Cerebellar nuclear complex (tissue), 1 donor: Measurements from ENCODE around the gene NUP188.
"Not testable (repeated sequence)": the region's sequence is repeated elsewhere in the genome, so short reads cannot be mapped to it uniquely, and the experiment has no call there.

ENCODE experiments used
- DNase-seq, 2 experiments: peaks; one replicate each; lab custom pipeline; 2025; lab: John Stamatoyannopoulos, UW

The NUP188 gene

DNA sequence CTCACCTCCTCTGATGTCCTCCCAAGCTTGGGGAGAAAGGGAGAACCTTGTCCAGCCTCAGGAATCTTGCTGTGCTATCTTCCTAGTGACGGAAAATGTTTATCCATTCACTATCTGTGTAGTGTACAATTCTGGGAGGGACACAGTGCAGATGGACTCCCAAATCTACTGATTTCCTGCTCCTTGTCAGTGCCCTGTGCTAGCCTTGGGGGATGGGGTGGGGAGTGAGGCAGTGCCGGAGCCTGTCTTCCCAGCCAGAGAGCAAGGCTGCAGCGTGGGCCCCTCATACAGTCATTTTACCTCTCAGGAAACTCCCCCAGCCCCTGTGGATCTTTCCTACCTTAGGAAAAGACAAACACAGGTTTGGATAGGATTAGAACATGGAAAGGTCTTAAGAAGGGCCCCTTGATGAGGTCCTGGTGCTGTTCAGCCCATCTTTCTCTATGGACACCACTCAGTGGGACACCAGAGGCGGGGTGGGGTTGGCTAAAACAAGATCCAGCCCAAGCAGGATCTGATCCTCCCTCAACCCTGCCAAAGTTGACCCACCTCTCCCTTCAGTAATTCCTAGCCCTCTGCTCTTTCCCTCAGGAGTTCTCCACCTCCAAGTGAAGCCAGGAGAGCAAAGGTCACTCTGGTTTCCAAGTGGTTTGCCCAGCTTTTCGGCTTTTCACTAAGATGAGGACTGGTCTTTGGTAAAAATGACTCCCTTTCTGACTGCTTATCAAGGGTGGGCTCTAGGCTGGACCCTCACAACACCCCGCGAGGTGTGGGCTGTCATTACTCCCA is 3.5 kb upstream of the NUP188 start:
- DNase-seq, result no peak

DNA sequence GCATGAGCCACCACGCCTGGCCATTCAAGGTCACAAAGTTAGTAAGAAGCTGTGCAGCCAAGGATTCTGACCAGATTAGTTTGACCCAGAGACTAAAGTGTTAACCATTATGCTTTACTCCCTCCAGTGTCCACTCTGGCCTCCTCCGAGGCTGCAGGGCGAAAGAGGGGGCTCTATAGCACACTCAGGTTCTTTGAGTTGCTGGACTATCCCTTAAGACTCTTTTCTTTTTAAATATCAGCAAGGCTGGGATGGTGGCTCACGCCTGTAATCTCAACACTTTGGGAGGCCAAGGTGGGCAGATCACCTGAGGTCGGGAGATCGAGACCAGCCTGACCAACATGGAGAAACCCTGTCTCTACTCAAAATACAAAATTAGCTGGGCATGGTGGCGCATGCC is 2.5 kb upstream of the NUP188 start:
- DNase-seq, result not testable (repeated sequence)

DNA sequence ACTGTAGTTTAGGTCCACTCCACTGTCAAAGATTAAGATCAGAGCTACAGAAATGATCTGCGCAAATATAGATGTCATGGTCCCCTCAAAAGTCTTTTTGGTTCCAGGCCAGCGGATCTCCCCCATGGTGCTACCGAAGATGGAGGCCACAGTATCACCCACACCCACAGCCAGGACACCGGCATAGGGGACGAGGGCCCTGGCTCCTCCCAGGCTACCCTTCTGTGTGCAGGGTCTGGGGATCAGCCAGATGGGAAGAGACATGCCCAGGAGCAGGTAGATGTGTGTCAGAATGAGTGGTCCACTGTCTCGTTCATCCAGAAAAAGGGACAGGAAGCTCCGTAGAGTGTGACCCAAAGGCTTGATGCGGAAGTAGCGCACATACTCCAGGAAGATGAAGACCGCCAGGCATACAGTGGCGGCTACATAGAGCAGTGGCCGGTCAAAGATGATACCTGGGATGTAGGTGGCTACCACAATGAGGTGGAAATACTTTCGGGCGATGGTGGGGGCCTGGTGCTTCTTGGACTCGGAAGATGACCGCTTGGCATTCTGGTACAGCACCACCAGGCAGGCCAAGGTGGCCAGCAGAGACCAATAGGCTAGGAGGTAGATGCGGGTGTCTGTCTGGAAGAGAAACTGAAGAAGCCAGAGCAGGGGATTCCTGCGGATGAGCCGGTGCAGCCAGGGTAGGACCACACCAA is 1.5 kb upstream of the NUP188 start:
- DNase-seq, result no peak

DNA sequence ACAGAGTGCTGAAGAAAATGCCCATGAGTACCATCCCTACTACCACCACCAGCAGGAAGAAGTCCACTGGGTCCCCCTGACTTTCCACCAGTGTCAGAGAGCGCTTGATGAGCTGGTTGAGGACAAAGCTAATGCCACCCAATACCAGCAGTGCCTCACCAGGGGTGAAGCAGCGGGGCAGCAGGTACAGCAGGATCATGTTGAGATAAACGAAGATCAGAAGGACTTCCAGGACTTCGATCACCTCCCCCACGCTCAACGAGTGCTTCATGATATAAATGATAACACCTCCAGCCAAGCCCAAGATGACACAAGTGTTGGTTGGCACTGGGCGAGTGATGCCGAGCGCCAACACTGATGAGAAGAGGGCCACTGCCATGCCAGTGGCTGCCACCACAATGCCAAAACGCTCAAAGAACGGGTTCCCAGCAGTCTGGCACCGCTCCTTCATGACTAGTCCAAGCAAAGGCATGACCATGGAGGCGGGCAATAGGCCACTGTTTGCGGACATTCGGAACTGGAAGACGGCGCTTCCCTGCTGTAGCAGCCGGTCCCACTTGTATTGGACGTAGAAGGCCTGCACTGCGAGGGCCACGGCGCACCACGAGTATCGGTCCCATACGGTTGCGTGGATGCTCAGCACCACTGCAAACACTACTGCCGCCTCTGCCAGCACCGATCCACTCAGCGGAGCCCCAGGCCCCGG is 775 bp upstream of the NUP188 start:
- DNase-seq, result no peak

DNA sequence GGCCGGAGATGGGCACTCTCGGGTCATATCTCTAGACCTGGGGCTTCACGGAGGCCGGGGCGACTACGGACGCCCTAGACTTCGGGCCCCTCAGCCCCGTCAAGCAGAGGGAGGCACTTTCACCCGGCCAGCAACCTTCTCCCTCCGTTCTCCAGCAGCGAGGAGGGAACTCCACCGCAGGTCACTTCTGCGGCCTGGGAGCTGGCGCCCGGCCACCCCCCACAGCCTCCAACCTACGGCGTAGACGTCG is 297 bp upstream of the NUP188 start:
- no peak for DNase-seq

DNA sequence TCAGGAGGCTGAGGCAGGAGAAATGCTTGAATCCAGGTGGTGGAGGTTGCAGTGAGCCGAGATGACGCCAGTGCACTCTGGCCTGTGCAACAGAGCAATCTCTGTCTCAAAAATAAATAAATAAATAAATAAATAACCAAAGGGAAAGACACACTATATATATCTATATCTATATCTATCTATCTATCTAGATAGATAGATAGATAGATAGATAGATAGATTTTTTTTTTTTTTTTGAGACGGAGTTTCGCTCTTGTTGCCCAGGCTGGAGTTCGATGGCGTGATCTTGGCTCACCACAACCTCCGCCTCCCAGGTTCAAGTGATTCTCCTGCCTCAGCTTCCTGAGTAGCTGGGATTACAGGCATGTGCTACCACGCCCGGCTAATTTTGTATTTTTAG is 13.9 kb downstream of the NUP188 start:
- not testable (repeated sequence) for DNase-seq

DNA sequence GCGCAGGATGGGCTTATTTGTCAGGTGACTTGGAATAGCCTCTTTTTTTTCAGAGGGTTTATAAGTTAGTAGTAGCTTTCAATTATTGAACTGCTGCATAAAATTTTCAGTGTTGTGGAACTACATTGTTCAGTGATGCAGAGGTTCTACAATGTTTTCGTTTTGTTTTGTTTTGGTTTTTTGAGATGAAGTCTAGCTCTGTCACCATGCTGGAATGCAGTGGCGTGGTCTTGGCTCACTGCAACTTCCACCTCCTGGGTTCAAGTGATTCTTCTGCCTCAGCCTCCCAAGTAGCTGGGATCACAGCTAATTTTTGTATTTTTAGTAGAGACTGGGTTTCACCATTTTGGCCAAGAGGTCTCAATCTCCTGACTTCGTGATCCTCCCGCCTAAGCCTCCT is 22.0 kb downstream of the NUP188 start:
- DNase-seq, result no peak

DNA sequence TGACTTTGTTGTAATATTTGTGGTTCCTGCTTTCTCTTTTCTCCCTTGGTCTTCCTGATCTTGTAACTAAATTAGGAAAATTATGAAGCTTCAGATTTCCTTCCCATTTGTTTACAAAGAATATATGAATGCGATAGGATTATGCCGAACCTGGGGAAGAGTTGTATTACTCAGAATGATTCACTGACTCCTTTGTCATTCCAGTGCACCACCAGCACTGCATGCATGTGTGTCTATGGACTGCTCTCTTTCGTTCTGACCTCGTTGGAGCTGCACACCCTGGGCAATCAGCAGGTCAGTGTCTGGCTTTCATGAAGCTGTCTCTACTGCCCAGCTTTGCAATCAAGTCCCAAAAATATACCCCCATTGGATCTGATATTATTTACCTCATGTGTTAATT is 25.5 kb downstream of the NUP188 start:
- DNase-seq, result no peak

DNA sequence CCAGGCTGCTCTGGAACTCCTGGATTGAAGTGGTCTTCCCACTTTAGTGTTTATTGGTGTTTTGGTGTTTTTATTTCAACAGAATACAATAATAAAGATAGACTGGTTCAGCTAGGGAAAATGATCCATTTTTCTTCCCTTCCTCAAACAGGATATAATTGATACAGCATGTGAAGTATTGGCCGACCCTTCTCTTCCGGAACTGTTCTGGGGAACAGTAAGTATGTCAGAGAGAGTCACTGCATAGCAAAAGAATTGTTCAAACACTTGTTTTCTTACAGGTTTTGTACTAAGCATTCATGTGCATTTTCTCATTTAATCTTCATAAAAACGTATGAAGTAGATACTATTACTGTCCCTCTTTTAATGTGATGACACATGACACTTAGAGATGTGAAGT is 31.6 kb downstream of the NUP188 start:
- DNase-seq, result no peak

DNA sequence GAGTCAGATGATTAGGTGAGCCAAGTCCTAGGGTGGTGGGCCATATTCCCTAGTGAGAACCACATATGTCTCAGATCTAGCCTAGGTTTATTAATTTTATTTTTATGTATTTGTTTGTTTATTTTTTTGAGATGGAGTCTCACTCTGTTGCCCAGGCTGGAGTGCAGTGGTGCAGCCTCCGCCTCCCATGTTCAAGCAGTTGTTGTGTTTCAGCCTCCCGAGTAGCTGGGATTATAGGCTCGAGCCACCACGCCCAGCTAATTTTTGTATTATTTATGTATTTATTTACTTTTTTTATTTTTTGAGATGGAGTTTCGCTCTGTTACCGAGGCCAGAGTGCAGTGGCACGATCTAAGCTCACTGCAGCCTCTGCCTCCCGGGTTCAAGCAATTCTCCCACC is 36.0 kb downstream of the NUP188 start:
- DNase-seq, result no peak

DNA sequence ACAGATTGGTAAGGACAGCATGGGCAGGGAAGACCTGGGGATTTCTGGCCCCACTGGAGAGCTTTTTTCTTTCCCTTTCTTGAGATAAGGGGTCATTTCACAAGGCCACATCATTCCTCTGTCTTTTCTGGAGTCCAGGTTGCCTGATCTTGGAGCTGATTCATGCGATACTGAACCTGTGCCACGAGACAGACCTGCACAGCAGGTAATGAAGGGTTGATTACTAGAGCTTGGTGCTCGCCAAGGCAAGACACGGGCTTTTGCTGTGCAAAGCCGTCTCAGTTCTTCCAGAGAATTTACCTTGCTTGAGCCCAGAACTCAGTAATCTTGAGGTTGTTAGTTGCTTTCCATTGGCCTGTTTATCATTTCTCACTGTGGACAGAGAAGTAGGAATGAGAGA is 39.2 kb downstream of the NUP188 start:
- DNase-seq, result no peak

DNA sequence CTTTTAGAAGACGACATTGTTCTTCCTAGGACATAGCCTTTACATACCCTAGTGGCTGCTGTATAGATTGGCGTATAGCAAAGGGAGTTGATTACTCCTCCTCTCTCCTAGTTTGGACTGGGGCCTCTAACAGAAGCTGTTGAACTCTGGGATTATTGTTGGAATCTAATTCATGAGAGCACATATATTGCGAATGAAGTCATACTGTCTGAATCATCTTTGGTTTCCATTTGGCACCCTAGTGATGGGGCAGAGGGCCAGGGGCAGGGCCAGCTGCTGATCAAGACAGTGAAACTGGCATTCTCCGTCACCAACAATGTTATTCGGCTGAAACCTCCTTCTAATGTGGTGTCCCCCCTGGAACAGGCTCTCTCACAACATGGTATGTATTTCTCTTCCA is 40.3 kb downstream of the NUP188 start:
- no peak for DNase-seq

DNA sequence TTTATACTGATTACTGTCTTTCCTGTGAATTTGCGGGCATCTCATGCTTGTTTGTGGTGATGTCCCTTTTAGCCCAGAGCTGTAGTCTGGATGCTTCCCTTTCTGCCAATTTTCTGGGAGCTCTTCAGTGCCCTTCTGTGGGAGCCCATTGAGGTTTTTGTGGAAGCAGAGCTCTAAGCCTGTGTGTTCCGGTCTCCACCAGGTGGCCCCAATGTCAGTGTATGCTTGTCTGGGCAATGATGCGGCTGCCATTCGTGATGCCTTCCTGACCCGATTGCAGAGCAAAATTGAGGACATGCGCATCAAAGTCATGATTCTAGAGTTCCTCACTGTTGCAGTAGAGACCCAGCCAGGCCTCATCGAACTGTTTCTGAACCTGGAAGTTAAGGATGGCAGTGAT is 45.5 kb downstream of the NUP188 start:
- peak in 1 of 2 experiments; percentile 63 for DNase-seq

DNA sequence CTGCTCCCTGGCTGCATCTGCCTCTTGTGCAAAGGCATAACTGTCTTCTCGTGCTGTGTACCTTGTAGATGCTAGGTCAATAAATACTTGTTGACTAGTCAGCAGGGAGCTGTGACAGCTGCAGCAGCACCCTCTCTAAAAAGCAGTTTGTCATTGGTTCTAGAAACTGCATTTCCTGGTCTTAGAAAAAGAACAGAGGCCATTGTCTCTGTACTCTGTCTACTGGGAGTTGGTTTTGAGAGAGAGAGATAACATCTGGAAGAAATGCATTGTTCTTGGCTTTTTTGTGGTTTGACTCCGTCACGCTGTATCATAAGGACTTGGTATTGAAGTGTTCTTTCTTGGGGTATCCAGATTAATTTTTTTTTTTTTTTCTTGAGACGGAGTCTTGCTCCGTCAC is 48.3 kb downstream of the NUP188 start:
- no peak for DNase-seq

DNA sequence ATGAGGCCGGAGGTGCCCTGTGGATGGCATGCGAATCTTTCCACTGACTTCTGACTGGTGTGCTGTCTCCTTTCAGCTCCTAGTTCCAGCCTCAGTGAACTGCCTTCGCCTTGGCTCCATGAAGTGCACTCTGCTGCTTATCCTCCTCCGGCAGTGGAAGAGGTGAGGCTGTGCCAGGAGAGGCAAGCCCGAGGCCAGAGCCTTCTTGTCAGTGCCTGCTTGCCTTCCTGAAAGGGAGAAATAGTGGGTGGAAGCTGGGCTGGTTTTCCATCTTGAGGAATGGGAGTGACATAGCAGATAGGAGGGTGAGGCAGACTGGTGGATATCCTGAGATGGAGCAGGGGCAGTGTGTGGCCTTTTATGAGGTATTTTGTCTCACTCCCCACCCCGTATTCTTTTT is 51.0 kb downstream of the NUP188 start:
- DNase-seq, result no peak

DNA sequence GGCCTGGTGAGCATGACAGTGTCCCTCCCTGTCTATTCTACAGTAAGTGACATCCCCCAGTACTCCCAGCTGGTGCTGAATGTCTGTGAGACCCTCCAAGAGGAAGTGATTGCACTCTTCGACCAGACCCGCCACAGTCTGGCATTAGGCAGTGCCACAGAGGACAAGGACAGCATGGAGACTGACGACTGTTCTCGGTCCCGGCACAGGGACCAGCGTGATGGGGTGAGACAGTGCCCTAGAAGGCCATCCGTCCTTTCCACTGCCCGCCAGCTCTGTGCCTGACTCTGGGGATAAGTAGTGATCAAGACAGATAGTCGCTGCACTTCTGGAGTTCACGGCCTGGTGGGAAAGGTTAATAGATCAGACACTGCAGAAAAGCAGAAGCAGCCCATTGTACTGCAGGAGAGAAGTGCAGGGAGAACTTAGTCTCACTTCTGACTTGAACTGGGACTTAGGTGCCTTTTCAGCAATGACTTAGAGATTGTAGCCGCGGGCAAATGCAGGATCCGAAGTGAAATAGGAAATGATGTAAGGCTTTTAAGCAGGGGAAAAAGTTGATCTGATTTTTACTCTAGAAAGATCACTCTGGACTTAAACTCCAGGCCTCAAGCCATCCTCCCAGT is 52.2 kb downstream of the NUP188 start:
- DNase-seq, result no peak

DNA sequence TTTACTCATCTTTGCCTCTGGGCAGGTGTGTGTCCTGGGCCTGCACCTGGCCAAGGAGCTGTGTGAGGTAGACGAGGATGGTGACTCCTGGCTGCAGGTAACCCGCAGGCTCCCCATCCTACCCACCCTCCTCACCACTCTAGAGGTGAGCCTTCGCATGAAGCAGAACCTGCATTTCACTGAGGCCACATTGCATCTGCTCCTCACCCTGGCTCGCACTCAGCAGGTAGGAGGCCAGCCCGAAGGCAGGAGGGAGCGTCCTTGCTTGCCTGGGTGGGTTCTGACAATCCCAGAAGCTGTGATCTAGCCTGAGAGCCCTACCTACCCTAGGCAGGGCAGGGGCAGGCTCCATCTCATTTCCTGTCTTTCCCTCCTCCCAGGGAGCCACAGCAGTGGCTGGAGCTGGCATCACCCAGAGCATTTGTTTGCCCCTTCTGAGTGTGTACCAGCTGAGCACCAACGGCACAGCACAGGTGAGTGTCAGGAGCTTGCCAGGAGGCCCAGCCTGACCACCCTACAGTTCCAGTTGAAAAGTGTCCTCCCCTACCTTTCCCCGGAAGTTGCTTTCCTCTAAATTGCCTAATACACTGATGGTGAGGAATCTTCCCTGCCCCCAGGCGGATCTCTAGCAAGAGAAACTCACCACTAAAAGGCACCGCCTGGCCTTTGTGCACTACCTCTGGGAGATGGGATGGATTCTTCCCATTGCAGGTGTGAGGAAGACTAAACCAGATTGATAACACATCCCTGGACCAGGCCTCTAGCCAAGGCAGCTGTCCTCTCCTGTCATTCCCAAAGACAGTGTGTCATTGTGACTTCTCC is 54.2 kb downstream of the NUP188 start:
- DNase-seq, result no peak

DNA sequence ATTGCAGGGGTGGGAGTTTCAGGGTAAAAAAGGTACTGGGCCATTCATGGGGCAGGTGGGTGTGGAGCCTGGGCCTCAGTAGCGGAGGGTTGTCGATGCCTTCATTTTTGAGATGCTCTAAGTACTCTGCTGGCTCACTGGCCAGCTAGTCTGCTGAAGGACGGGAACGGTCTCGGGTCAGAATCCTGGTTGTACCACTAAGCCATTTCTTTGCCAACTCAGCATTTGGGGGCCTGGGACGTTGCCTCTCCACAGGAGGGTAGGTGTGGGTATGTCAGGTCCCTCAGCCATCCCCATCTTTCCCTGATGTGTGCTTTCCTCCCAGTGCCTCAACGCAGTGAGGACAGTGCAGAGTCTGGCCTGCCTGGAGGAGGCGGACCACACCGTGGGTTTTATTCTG is 55.5 kb downstream of the NUP188 start:
- no peak for DNase-seq

DNA sequence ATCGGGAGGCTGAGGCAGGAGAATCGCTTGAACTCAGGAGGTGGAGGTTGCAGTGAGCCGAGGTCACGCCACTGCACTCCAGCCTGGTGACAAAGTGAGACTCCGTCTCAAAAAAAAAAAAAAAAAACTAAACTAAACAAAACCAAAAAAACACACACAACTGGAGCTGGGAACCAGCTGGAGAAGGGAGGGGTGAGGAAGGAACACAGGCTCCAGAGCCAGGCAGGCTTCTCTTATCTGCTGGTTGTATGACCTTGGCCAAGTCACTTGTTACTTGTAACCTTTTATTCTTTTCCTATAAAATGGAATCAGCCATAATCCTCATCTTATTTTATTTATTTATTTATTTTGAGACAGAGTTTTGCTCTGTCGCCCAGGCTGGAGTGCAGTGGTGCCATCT is 56.7 kb downstream of the NUP188 start:
- not testable (repeated sequence) for DNase-seq

DNA sequence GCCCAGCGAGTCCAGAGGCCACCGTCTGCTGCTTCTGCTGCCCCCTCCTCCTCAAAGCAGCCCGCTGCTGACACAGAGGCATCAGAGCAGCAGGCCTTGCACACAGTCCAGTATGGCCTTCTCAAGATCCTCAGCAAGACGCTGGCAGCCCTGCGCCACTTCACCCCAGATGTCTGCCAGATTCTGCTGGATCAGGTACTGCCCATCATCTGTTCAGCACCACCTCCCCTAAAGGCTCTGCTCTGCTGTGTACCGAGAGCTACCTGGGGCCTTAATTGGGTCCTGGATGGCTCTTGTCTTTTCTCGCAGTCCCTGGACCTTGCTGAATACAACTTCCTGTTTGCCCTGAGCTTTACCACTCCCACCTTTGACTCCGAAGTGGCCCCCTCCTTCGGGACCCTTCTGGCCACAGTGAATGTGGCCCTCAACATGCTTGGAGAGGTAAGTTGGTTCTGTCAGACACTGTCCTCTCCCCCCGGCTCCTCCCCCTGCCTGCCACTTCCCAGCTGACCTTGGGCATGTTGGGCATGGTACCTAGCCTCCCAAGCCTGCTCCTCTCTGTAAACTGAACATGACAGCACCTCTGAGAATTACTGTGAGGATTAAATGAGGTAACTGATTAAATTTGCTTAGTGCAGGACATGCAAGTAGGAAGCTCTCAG is 58.0 kb downstream of the NUP188 start:
- no peak for DNase-seq

DNA sequence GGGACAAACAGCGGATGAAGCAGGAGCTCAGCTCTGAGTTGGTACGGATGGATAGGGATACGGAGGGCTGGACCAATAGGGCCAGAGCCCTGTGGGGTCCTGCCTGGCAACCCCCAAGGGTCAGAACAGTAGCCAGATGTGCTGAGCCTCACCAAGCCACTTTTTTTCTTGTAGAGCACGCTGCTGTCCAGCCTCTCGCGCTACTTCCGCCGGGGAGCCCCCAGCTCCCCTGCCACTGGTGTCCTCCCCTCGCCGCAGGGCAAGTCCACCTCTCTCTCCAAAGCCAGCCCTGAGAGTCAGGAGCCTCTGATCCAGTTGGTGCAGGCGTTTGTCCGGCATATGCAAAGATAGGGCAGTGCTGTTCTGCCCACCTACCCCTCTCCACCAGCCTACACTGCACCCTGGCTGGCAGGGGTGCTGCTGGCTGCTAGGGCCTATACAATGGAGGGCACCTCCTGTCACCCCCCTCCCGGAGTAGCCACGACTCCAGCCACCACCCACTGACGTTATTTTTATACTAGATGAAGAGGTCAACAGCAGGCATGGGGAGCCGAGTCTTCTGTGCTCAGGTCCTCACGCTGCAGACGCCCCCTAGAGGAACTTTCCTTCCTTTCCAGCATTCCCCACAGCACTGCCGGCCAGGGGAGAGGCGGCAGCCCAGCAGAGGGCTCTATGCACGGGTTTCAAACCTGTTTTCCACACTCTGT is 59.0 kb downstream of the NUP188 start:
- DNase-seq, result peak; percentile 24 to 78
